ENCODE measurements around the gene OR10J5.
"Not testable (repeated sequence)": the region's sequence is repeated elsewhere in the genome, so short reads cannot be mapped to it uniquely, and the experiment has no call there.

- not testable (repeated sequence) for TF ChIP-seq CTCF (IDR thresholded peaks at IDR 0.05; ENCODE audit: insufficient read depth, low read length, poor library complexity, severe bottlenecking); EZH2phosphoT487 (conservative IDR thresholded peaks at IDR 0.05; ENCODE audit: low read length)
These were observed 11.0 kb downstream of the OR10J5 start for GRCh38 chr1:159524792-159525191.
